HepG2 (cell line): Measurements from ENCODE around the gene FGFBP1.

Experiments used
- ATF2 ChIP-seq: sonication (generic); formaldehyde crosslinking; IDR thresholded peaks from 2 replicates; pipeline ENCODE4 v1.4.0; 2020; ENCODE audit warnings: missing genetic modification reagents
- BCL6 ChIP-seq: IDR thresholded peaks from 2 replicates; pipeline ENCODE4 v1.6.1; 2016; ENCODE audit warnings: missing genetic modification reagents, missing compliant biosample characterization
- CTCF ChIP-seq: sonication (generic); formaldehyde crosslinking; IDR thresholded peaks from 2 replicates; pipeline ENCODE4 v1.5.0; 2020; ENCODE audit warnings: mild to moderate bottlenecking, missing genetic modification reagents, moderate library complexity
- EEA1 ChIP-seq: sonication (generic); formaldehyde crosslinking; IDR thresholded peaks from 2 replicates; pipeline ENCODE4 v1.5.1; 2020; ENCODE audit warnings: mild to moderate bottlenecking, missing genetic modification reagents, borderline replicate concordance
- HOXA7 ChIP-seq: sonication (generic); formaldehyde crosslinking; IDR thresholded peaks from 2 replicates; pipeline ENCODE4 v1.8.1; 2022; ENCODE audit warnings: mild to moderate bottlenecking, missing genetic modification reagents, moderate library complexity
- KDM1A ChIP-seq: IDR thresholded peaks from 2 replicates; pipeline ENCODE4 v1.6.1; 2016; ENCODE audit warnings: missing compliant biosample characterization
- MAX ChIP-seq: IDR thresholded peaks from 2 replicates; pipeline ENCODE4 v1.6.1; 2012; ENCODE audit warnings: inconsistent platforms
- POLR2A ChIP-seq, 2 experiments: IDR thresholded peaks; 2 replicates each; pipeline ENCODE4 v1.6.1; 2011; ENCODE audit warnings: low read depth in 2 of 2, low read length in 2 of 2, mild to moderate bottlenecking in 1 of 2, moderate library complexity in 1 of 2; ENCODE audit not compliant: insufficient read depth in 1 of 2
- POLR2AphosphoS5 ChIP-seq: IDR thresholded peaks from 2 replicates; pipeline ENCODE4 v1.6.1; 2012; ENCODE audit warnings: low read depth, low read length
- TBP ChIP-seq: sonication (generic); formaldehyde crosslinking; IDR thresholded peaks from 2 replicates; pipeline ENCODE4 v1.5.0; 2020; ENCODE audit warnings: missing genetic modification reagents
- ZBTB10 ChIP-seq: sonication (generic); formaldehyde crosslinking; IDR thresholded peaks from 2 replicates; pipeline ENCODE4 v1.4.0; 2020; ENCODE audit warnings: missing genetic modification reagents, borderline replicate concordance
- ZNF180 ChIP-seq: sonication (generic); formaldehyde crosslinking; IDR thresholded peaks from 2 replicates; pipeline ENCODE4 v1.4.0; 2020; ENCODE audit warnings: low read depth, missing genetic modification reagents, borderline replicate concordance

- TF ChIP-seq TBP (CRISPR knock-in tag): no peak
- no peak for TF ChIP-seq POLR2AphosphoS5
- no peak for TF ChIP-seq MAX
- TF ChIP-seq BCL6: no peak
- TF ChIP-seq ZBTB10 (CRISPR knock-in tag): no peak
- no peak for TF ChIP-seq CTCF
- TF ChIP-seq KDM1A (CRISPR knock-in tag): no peak
- no peak for TF ChIP-seq EEA1 (CRISPR knock-in tag)
- TF ChIP-seq ZNF180 (CRISPR knock-in tag): no peak
- no peak for TF ChIP-seq ATF2 (CRISPR knock-in tag)
- no peak for TF ChIP-seq POLR2A (IDR thresholded peaks at IDR 0.05; ENCODE audit: insufficient read depth in 1 of 2, low read depth in 2 of 2, low read length in 2 of 2)
- TF ChIP-seq HOXA7 (CRISPR knock-in tag): no peak
Measured at GRCh38 chr4:15925830-15926229, 12.7 kb downstream of the FGFBP1 start.
